Measurements from ENCODE around the gene ERCC5. TPM values are rescaled to one million over a fixed set of nuclear protein-coding genes. Genes with fewer than 3 reads are reported as not detected.

Gene ERCC5
- total and polyA plus RNA-seq, 4 donors, result 17.7 to 44.8 (median 24.7) TPM

- TF ChIP-seq FOXA2 (IDR thresholded peaks at IDR 0.05), result peak; percentile 54
- TF ChIP-seq RAD21 (IDR thresholded peaks at IDR 0.05), result peak; percentile 31 to 48
- peak in 1 of 2 donors; percentile 63 for TF ChIP-seq GABPA (IDR thresholded peaks at IDR 0.05 in 1 of 2, conservative IDR thresholded peaks at IDR 0.05 in 1 of 2)
- TF ChIP-seq NR2F2 (IDR thresholded peaks at IDR 0.05), result no peak
- TF ChIP-seq FOXA1 (IDR thresholded peaks at IDR 0.05), result peak; percentile 39
- TF ChIP-seq MAX (IDR thresholded peaks at IDR 0.05), result no peak
- no peak for TF ChIP-seq EGR1 (IDR thresholded peaks at IDR 0.05; ENCODE audit: low read depth in 2 of 2)
- TF ChIP-seq HNF4G (IDR thresholded peaks at IDR 0.05), result peak; percentile 85
- no peak for TF ChIP-seq ZBTB33 (IDR thresholded peaks at IDR 0.05)
- peak; percentile 48 to 49 for TF ChIP-seq RXRA (IDR thresholded peaks at IDR 0.05)
- TF ChIP-seq JUND (IDR thresholded peaks at IDR 0.05), result peak in 1 of 2 donors; percentile 40
- TF ChIP-seq HNF4A (conservative IDR thresholded peaks at IDR 0.05), result peak; percentile 90 to 92
- TF ChIP-seq SP1 (IDR thresholded peaks at IDR 0.05), result peak; percentile 68
- no peak for TF ChIP-seq CTCF (IDR thresholded peaks at IDR 0.05; ENCODE audit: low read depth, low read length, missing input control)
- Histone ChIP-seq H3K4me1 (ENCODE audit: control insufficient read depth in 4 of 4, insufficient read depth in 4 of 4, low read length in 3 of 4) (peaks cover 0 to 15% (median 12%) of the 10 kb centered on the region in 4 donors), H3K9ac (ENCODE audit: low read depth in 1 of 2, low read length in 2 of 2) (peak overlapping the region in 1 of 2 donors; percentile 41), H3K27ac (ENCODE audit: low read depth in 1 of 2, low read length in 2 of 2) (peak overlapping the region; percentile 16 to 62), H3K27me3 (ENCODE audit: control insufficient read depth in 4 of 4, insufficient read depth in 4 of 4, low read length in 3 of 4) (no peaks in the 10 kb centered on the region), H3K9me3 (ENCODE audit: control insufficient read depth in 4 of 4, low read length in 3 of 4) (no peaks in the 10 kb centered on the region), H3K36me3 (ENCODE audit: control insufficient read depth in 4 of 4, insufficient read depth in 3 of 4, low read depth in 1 of 4, low read length in 3 of 4) (peaks cover 3 to 20% (median 13%) of the 10 kb centered on the region in 4 donors), H3K4me3 (ENCODE audit: low read depth in 1 of 3, low read length in 3 of 3) (no peak overlapping the region)
- DNase-seq (ENCODE audit: low spot score), result peak; percentile 38
- 8% methylated on average over 4 of the region's 4 CpGs for WGBS
Observed at GRCh38 chr13:102830646-102831045, 15.2 kb upstream of the ERCC5 start.

GRCh38 chr13:102836471-102836870 is 9.4 kb upstream of the ERCC5 start:
- Histone ChIP-seq H3K27me3 (ENCODE audit: control insufficient read depth in 4 of 4, insufficient read depth in 4 of 4, low read length in 3 of 4) (no peaks in the 10 kb centered on the region), H3K27ac (ENCODE audit: low read depth in 1 of 2, low read length in 2 of 2) (no peak overlapping the region), H3K36me3 (ENCODE audit: control insufficient read depth in 4 of 4, insufficient read depth in 3 of 4, low read depth in 1 of 4, low read length in 3 of 4) (peaks cover 3 to 17% (median 4%) of the 10 kb centered on the region in 4 donors), H3K9ac (ENCODE audit: low read depth in 1 of 2, low read length in 2 of 2) (no peak overlapping the region), H3K9me3 (ENCODE audit: control insufficient read depth in 4 of 4, low read length in 3 of 4) (no peaks in the 10 kb centered on the region), H3K4me1 (ENCODE audit: control insufficient read depth in 4 of 4, insufficient read depth in 4 of 4, low read length in 3 of 4) (peaks cover 0 to 6% (median under 1%) of the 10 kb centered on the region in 4 donors), H3K4me3 (ENCODE audit: low read depth in 1 of 3, low read length in 3 of 3) (no peak overlapping the region)
- DNase-seq (ENCODE audit: low spot score), result no peak
- TF ChIP-seq JUND (IDR thresholded peaks at IDR 0.05) (no peak), MAX (IDR thresholded peaks at IDR 0.05) (no peak), SP1 (IDR thresholded peaks at IDR 0.05) (no peak), EGR1 (IDR thresholded peaks at IDR 0.05; ENCODE audit: low read depth in 2 of 2) (no peak), TAF1 (conservative IDR thresholded peaks at IDR 0.05) (no peak), YY1 (IDR thresholded peaks at IDR 0.05) (no peak), NR2F2 (IDR thresholded peaks at IDR 0.05) (no peak), CTCF (IDR thresholded peaks at IDR 0.05; ENCODE audit: low read depth, low read length, missing input control) (no peak), HNF4G (IDR thresholded peaks at IDR 0.05) (no peak), FOXA2 (IDR thresholded peaks at IDR 0.05) (no peak), ZBTB33 (IDR thresholded peaks at IDR 0.05) (no peak), FOXA1 (IDR thresholded peaks at IDR 0.05) (no peak)
- 92% methylated on average over 4 of the region's 4 CpGs for WGBS
